H1 (cell line): Measurements from ENCODE around the gene ZDHHC3. TPM values are rescaled to one million over a fixed set of nuclear protein-coding genes. Genes with fewer than 3 reads are reported as not detected.

Source experiments
- ASH2L ChIP-seq: fragments of 200-600, 300-600 bp; sonication (generic); IDR thresholded peaks from one replicate; pipeline ENCODE4 v1.7.1; 2017; ENCODE audit warnings: low read length
- JUN ChIP-seq: IDR thresholded peaks from 2 replicates; pipeline ENCODE4 v1.6.1; 2011; ENCODE audit warnings: low read depth, mild to moderate bottlenecking, improper control_type of control experiment, low read length
- NANOG ChIP-seq: IDR thresholded peaks from 2 replicates; pipeline ENCODE4 v1.6.1; 2011; ENCODE audit warnings: low read length, low read depth, mild to moderate bottlenecking, inconsistent platforms; ENCODE audit not compliant: insufficient read depth, poor library complexity, severe bottlenecking
- SIN3A ChIP-seq, 2 experiments: IDR thresholded peaks in 1 of 2; conservative IDR thresholded peaks in 1 of 2; 2 replicates each; pipeline ENCODE4 v1.6.1; 2011 to 2012; ENCODE audit warnings: low read length in 2 of 2, improper control_type of control experiment in 1 of 2, low read depth in 1 of 2, mild to moderate bottlenecking in 1 of 2
- SIRT6 ChIP-seq: IDR thresholded peaks from one replicate; pipeline ENCODE4 v1.7.1; 2012; ENCODE audit warnings: low read length, inconsistent platforms
- SP2 ChIP-seq: IDR thresholded peaks from 2 replicates; pipeline ENCODE4 v1.6.1; 2012; ENCODE audit warnings: mild to moderate bottlenecking, low read length, inconsistent platforms
- SP4 ChIP-seq: IDR thresholded peaks from 2 replicates; pipeline ENCODE4 v1.6.1; 2012; ENCODE audit warnings: low read length, inconsistent platforms
- TCF12 ChIP-seq: IDR thresholded peaks from 2 replicates; pipeline ENCODE4 v1.6.1; 2011; ENCODE audit warnings: low read depth, mild to moderate bottlenecking, low read length
- ZNF274 ChIP-seq: IDR thresholded peaks from 2 replicates; pipeline ENCODE4 v1.7.0; 2012; ENCODE audit warnings: low read length, borderline replicate concordance; ENCODE audit errors: extremely low read depth
- polyA plus RNA-seq, 7 experiments: library from polyadenylated mRNA; depleted of rRNA in 3 of 7; stranded (reverse) in 5 of 7; unstranded in 2 of 7; fragments of >200 nt in 5 of 7; fragments of 200-250 nt in 2 of 7; gene quantifications; 1 replicate in 5 of 7; 2 replicates in 1 of 7; 4 replicates in 1 of 7; pipeline versions ENCODE4 v1.2.1 to v1.2.3, GENCODE V29; 2011 to 2013; ENCODE audit warnings: missing spikeins in 2 of 7, mixed read lengths in 2 of 7
- total RNA-seq: library from RNA; stranded (reverse); fragmentation: NEBNext Ultra II Directional; extraction: Animal tissue kit (Norgen Biotek cat#: 25700); gene quantifications from 2 replicates; pipeline ENCODE4 v1.2.1, GENCODE V29; 2021
- TF ChIP-seq, protein P1 (sequence below): fragments of 300-600 bp; sonication (generic); IDR thresholded peaks from 2 replicates; pipeline ENCODE4 v1.7.1; 2012; ENCODE audit warnings: low read length, moderate library complexity, mild to moderate bottlenecking, inconsistent platforms; ENCODE audit not compliant: insufficient replicate concordance
- TF ChIP-seq, protein P2 (sequence below): IDR thresholded peaks from 2 replicates; pipeline ENCODE4 v1.6.1; 2012; ENCODE audit warnings: inconsistent platforms

ZDHHC3 gene
- total and polyA plus RNA-seq, 2 of the 8 experiments (the other 6 are each of a cell fraction or from before 2014, with no cell fraction given): 77.4 to 88.7 TPM

DNA sequence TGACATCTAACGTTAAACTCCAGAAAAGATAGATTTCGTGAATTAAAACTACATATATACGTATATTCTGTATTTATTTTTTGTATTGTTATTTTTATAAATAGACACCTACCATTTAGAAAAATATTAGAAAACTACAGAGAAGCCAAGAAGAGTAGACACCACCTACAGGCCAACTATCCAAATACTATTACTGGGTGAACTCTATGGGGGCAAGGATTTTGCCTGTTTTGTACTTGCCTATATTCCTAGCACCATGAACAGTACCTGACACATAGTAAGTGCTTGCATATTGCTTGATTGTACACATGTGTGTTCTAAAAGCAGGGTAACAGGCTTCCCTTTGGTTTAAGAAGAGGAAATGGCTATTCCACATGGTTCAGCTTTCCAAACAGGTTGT is 25.8 kb upstream of the ZDHHC3 start (continued):
- TF ChIP-seq, protein P1, sequence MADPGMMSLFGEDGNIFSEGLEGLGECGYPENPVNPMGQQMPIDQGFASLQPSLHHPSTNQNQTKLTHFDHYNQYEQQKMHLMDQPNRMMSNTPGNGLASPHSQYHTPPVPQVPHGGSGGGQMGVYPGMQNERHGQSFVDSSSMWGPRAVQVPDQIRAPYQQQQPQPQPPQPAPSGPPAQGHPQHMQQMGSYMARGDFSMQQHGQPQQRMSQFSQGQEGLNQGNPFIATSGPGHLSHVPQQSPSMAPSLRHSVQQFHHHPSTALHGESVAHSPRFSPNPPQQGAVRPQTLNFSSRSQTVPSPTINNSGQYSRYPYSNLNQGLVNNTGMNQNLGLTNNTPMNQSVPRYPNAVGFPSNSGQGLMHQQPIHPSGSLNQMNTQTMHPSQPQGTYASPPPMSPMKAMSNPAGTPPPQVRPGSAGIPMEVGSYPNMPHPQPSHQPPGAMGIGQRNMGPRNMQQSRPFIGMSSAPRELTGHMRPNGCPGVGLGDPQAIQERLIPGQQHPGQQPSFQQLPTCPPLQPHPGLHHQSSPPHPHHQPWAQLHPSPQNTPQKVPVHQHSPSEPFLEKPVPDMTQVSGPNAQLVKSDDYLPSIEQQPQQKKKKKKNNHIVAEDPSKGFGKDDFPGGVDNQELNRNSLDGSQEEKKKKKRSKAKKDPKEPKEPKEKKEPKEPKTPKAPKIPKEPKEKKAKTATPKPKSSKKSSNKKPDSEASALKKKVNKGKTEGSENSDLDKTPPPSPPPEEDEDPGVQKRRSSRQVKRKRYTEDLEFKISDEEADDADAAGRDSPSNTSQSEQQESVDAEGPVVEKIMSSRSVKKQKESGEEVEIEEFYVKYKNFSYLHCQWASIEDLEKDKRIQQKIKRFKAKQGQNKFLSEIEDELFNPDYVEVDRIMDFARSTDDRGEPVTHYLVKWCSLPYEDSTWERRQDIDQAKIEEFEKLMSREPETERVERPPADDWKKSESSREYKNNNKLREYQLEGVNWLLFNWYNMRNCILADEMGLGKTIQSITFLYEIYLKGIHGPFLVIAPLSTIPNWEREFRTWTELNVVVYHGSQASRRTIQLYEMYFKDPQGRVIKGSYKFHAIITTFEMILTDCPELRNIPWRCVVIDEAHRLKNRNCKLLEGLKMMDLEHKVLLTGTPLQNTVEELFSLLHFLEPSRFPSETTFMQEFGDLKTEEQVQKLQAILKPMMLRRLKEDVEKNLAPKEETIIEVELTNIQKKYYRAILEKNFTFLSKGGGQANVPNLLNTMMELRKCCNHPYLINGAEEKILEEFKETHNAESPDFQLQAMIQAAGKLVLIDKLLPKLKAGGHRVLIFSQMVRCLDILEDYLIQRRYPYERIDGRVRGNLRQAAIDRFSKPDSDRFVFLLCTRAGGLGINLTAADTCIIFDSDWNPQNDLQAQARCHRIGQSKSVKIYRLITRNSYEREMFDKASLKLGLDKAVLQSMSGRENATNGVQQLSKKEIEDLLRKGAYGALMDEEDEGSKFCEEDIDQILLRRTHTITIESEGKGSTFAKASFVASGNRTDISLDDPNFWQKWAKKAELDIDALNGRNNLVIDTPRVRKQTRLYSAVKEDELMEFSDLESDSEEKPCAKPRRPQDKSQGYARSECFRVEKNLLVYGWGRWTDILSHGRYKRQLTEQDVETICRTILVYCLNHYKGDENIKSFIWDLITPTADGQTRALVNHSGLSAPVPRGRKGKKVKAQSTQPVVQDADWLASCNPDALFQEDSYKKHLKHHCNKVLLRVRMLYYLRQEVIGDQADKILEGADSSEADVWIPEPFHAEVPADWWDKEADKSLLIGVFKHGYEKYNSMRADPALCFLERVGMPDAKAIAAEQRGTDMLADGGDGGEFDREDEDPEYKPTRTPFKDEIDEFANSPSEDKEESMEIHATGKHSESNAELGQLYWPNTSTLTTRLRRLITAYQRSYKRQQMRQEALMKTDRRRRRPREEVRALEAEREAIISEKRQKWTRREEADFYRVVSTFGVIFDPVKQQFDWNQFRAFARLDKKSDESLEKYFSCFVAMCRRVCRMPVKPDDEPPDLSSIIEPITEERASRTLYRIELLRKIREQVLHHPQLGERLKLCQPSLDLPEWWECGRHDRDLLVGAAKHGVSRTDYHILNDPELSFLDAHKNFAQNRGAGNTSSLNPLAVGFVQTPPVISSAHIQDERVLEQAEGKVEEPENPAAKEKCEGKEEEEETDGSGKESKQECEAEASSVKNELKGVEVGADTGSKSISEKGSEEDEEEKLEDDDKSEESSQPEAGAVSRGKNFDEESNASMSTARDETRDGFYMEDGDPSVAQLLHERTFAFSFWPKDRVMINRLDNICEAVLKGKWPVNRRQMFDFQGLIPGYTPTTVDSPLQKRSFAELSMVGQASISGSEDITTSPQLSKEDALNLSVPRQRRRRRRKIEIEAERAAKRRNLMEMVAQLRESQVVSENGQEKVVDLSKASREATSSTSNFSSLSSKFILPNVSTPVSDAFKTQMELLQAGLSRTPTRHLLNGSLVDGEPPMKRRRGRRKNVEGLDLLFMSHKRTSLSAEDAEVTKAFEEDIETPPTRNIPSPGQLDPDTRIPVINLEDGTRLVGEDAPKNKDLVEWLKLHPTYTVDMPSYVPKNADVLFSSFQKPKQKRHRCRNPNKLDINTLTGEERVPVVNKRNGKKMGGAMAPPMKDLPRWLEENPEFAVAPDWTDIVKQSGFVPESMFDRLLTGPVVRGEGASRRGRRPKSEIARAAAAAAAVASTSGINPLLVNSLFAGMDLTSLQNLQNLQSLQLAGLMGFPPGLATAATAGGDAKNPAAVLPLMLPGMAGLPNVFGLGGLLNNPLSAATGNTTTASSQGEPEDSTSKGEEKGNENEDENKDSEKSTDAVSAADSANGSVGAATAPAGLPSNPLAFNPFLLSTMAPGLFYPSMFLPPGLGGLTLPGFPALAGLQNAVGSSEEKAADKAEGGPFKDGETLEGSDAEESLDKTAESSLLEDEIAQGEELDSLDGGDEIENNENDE: no peak
- TF ChIP-seq SIN3A (conservative IDR thresholded peaks at IDR 0.05 in 1 of 2, IDR thresholded peaks at IDR 0.05 in 1 of 2; ENCODE audit: low read depth in 1 of 2, low read length in 2 of 2) (no peak), SP4 (no peak), TCF12 (no peak), ASH2L (no peak), ZNF274 (no peak), SP2 (no peak), SIRT6 (no peak), JUN (no peak), NANOG (no peak)
- TF ChIP-seq, protein P2, sequence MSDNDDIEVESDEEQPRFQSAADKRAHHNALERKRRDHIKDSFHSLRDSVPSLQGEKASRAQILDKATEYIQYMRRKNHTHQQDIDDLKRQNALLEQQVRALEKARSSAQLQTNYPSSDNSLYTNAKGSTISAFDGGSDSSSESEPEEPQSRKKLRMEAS: no peak
